Astrocyte of the hippocampus (primary cell): ENCODE data around the gene TCF25.

Experiments used
- DNase-seq: peaks from one replicate; pipeline ENCODE4 v3.0.0; 2011; ENCODE audit warnings: low read depth, low spot score

TCF25 gene

DNA sequence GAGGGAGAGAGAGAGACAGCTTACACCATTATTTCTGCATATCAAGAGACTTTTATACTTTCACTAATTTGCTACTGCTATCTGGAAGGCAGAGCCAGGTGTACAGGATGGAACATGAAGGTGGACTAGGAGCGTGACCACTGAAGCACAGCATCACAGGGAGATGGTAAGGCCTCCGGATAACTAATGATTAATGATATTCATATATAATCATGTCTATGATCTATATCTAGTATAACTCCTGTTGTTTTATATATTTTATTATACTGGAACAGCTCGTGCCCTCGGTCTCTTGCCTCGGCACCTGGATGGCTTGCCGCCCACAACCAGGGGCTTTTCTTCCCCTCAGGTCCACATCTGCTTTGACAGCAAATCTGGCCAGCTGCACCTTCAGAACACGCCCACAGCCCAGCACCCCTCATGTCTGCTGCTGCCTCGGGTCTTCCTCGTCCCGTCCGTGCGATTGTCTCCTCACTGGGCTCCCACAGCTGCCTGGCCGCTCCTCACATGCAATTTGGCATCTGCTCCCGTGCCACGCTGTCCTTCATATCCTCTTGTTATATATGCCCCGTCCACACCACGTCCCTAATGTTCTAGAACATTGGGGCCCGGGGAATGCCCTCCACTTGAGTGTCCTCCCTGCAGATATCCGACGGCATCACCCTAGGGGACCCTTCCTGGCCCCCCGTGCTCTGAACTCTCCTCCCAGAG lies 64.9 kb downstream of the TCF25 start:
- no peak for DNase-seq

- DNase-seq: no peak
These were observed 71.4 kb downstream of the TCF25 start for GRCh38 chr16:89944773-89945172.

GRCh38 chr16:89945654-89946053 lies 72.3 kb downstream of the TCF25 start:
- DNase-seq: no peak

DNA sequence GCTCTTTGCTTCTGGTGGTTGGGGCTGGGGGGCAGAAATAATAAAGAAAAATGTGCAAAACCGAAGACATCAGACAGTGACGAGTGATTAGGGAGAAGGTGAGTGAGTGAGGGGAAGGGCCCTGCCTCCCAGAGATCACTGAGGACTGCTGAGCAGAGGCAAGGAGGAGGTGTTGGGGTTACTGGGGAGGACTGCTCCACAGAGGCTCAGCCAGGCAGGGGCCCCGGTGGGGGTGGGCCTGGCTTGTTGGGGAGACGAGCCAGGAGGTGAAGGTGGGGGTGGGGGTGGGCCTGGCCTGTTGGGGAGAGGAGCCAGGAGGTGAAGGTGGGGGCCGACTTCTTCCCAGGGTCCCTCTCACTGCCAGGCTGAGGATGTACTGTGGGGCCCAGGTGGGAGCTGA lies 73.1 kb downstream of the TCF25 start:
- no peak for DNase-seq

DNA sequence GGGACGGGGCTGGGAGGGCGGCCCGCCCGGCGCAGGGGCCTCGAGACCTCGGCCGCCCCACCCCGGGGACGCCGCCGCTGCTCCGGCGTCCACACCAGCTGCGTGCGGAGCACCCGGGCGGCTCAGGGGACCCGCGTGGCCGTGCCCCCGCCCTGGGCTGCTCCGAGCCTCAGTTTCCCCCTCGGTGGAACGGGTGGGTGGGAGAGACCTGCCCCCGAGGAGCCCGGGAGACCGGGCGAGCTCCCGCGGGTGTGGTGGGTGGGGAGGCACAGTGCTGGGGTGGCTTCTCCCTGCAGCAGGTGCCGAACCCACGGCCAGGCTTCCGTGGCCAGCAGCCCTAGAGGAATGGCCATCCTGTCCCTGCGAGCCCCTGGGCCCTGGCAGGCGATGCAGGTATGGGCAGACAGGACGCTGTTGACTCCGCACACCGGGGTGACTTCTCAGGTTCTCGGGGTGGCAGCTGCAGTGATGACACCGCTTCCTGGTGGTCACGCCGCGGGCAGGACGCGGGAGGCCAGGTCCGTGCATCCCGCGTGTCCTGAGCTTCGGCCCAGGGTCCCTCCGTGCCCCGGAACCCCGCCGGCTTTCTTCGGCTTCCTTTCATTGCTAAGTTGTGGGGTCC lies 75.8 kb downstream of the TCF25 start:
- peak; percentile 22 for DNase-seq

GRCh38 chr16:89949756-89950155 lies 76.4 kb downstream of the TCF25 start:
- DNase-seq: no peak

GRCh38 chr16:89951509-89951908 lies 78.1 kb downstream of the TCF25 start:
- no peak for DNase-seq

GRCh38 chr16:89952049-89952448 lies 78.7 kb downstream of the TCF25 start:
- no peak for DNase-seq

DNA sequence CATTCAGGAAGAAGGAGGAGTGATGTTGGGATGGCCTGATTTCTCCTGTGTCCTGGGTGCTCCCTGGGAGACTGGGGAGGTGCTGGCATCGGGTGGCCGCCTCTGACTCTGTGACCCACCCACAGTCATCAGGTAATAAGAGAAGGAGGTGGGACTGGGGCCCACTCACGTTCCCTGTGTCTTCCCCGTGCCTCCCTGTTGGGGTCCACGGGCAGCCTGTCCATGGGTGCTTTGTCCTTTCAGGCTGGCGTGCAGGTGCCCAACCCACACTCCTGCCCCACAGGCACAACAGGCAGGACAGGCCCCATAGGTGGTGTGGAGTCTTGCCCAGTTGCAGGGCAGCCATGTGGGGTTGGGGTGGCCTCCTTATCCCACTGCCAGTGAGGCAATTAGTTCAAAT lies 79.2 kb downstream of the TCF25 start:
- DNase-seq: no peak

- no peak for DNase-seq
These were observed 80.4 kb downstream of the TCF25 start for GRCh38 chr16:89953671-89954406.

DNA sequence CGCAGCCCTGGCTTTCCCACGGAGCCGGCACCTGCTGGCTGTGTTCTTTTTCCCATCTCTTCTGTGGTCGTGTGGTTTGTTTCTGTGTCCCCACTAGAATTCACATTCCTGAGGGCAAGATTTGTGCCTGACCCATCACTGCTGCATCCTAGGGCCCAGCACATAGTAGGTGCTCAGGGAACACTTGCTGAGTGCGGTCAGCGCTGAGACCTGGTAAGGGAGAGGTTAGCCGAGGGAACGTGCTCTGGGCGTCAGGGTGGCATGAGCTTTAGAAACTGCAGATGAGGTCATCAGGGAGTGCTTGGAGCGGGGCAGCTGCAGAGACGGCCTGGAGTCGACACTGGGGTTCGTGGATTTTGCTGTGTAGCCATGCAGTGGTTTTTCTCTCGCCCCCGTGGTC lies 81.1 kb downstream of the TCF25 start:
- DNase-seq: no peak

GRCh38 chr16:89955001-89955685 lies 81.8 kb downstream of the TCF25 start:
- no peak for DNase-seq

GRCh38 chr16:89956505-89957215 lies 83.3 kb downstream of the TCF25 start:
- DNase-seq: no peak

- DNase-seq: no peak
These were observed 83.9 kb downstream of the TCF25 start for GRCh38 chr16:89957216-89957785.

- peak; percentile 28 for DNase-seq
These were observed 84.7 kb downstream of the TCF25 start for GRCh38 chr16:89958068-89958467.

DNA sequence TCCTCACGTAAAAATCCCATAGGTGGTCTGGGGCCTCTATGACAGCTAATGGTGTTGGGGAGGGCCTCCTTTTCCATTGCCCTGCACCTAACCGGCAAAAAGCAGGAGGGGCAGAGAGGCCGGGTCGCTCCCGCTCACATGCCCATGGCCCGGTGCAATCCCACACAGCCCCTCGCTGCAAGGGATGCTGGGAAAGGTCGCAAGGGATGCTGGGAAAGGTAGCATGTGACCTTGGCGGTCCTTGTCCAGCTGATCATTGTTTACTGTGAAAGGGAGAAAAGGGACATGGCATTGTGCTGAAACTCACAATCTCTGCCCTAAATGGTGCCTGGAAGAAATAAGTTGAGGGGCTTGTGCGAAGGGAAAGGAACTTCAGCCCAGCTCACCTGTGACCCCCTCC lies 85.2 kb downstream of the TCF25 start:
- DNase-seq: no peak

DNA sequence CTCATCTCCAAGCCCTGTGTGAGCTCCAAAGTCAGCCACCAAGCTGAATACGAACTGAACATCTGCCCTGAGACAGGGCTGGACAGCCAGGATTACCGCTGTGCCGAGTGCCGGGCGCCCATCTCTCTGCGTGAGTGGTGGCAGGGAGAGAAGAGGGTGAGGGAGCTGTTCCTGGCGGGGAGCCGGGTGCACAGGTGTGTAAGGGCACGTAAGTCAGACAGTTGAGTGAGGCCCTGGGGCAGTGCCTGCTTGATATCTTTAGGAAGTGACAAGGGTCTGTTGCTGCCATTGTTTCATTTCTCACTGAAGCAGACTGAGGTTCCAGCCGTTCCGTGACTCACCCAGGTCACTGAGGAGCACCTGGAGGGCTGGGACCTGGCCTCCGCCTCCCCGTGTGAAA lies 87.6 kb downstream of the TCF25 start:
- DNase-seq: no peak
